ENCODE results near the gene PRDM5. TPM values are rescaled to one million over a fixed set of nuclear protein-coding genes. Genes with fewer than 3 reads are reported as not detected.

Gene PRDM5
- total and polyA plus RNA-seq, 2 donors (not counting 3 experiments of a cell fraction or from before 2014, with no cell fraction given) = 2.2 to 8.1 TPM

- no peak overlapping the region for H3K9ac ChIP-seq (replicated peaks; ENCODE audit: extremely low read depth, insufficient read depth, low read length)
- no peaks in the 10 kb centered on the region for H3K27me3 ChIP-seq (ENCODE audit: control insufficient read depth in 2 of 2, insufficient read depth in 2 of 2, low read length in 2 of 2)
- H3K4me3 ChIP-seq (replicated peaks in 1 of 3; ENCODE audit: insufficient read depth in 1 of 3, low read depth in 1 of 3, low read length in 3 of 3) = no peak overlapping the region
- H3K79me2 ChIP-seq (ENCODE audit: control insufficient read depth, insufficient read depth, low read length) = no peaks in the 10 kb centered on the region
- no peak for FAIRE-seq
- ChIA-PET POLR2A (no interaction called here), CTCF (no interaction called here)
- no peaks in the 10 kb centered on the region for H4K20me1 ChIP-seq (replicated peaks; ENCODE audit: control insufficient read depth, extremely low read depth, insufficient read depth, low read length)
- no peak for TF ChIP-seq MYC (IDR thresholded peaks at IDR 0.05; ENCODE audit: low read depth, low read length)
- TF ChIP-seq POLR2A (IDR thresholded peaks at IDR 0.05; ENCODE audit: low read depth, low read length) = no peak
- TF ChIP-seq POLR2AphosphoS5 (IDR thresholded peaks at IDR 0.05; ENCODE audit: insufficient read depth, low read depth, low read length) = no peak
- no peak for TF ChIP-seq JUN (IDR thresholded peaks at IDR 0.05; ENCODE audit: borderline replicate concordance, insufficient read depth, insufficient read length, low read depth)
- no peak for TF ChIP-seq EZH2 (IDR thresholded peaks at IDR 0.05; ENCODE audit: borderline replicate concordance, low read depth, low read length, severe bottlenecking)
- no peak for TF ChIP-seq MAX (IDR thresholded peaks at IDR 0.05; ENCODE audit: insufficient read depth, insufficient read length)
- no peak for TF ChIP-seq CTCF (IDR thresholded peaks at IDR 0.05; ENCODE audit: extremely low read depth in 1 of 2, insufficient read depth in 1 of 2, low read depth in 1 of 2, low read length in 2 of 2)
- no peak for TF ChIP-seq FOS (IDR thresholded peaks at IDR 0.05; ENCODE audit: borderline replicate concordance, insufficient read depth, low read length)
- no peak for TF ChIP-seq GATA2 (IDR thresholded peaks at IDR 0.05; ENCODE audit: insufficient read depth, insufficient read length, low read depth, low read length)
- H3K4me2 ChIP-seq (ENCODE audit: insufficient read depth, low read length) = no peak overlapping the region
- H2AFZ ChIP-seq (ENCODE audit: low read depth, low read length) = no peak overlapping the region
- H3K27ac ChIP-seq (ENCODE audit: insufficient read depth, low read depth, low read length) = no peak overlapping the region
- no peaks in the 10 kb centered on the region for H3K4me1 ChIP-seq (ENCODE audit: control insufficient read depth, extremely low read depth, insufficient read depth, low read length)
- intact Hi-C loops (cut with micrococcal nuclease) = no loop called here
- no peaks in the 10 kb centered on the region for H3K36me3 ChIP-seq (ENCODE audit: control insufficient read depth in 2 of 2, extremely low read depth in 1 of 2, insufficient read depth in 2 of 2, low read length in 2 of 2)
- no peaks in the 10 kb centered on the region for H3K9me3 ChIP-seq (replicated peaks; ENCODE audit: control insufficient read depth, insufficient read depth, low read length)
- BruUV-seq (replicated peaks) = no TSS peak
- DNase-seq (ENCODE audit: low read depth, low spot score) = no peak
- dilution Hi-C loops (cut with MboI; ENCODE audit: extremely low pct_ligation_motif_present, low sequenced_read_pairs) = no loop called here
- H3K9me1 ChIP-seq (replicated peaks; ENCODE audit: control insufficient read depth, extremely low read depth, insufficient read depth, low read length) = no peaks in the 10 kb centered on the region
Observed at GRCh38 chr4:120862432-120862831, 60.1 kb downstream of the PRDM5 start.

Measured in endothelial cell of umbilical vein (primary cell).